HUES6 (cell line): Measurements from ENCODE around the gene PHKG1.
"Not testable (repeated sequence)": the region's sequence is repeated elsewhere in the genome, so short reads cannot be mapped to it uniquely, and the experiment has no call there.

Source experiments
- H3K27ac ChIP-seq: 2 replicates; pipeline ENCODE4 v1.7.0; 2013; ENCODE audit warnings: low read depth, mild to moderate bottlenecking, low read length, inconsistent platforms
- H3K27me3 ChIP-seq: 2 replicates; pipeline ENCODE4 v1.6.1; 2013; ENCODE audit warnings: low read length; ENCODE audit not compliant: control insufficient read depth, insufficient read depth
- H3K36me3 ChIP-seq: 2 replicates; pipeline ENCODE4 v1.6.1; 2013; ENCODE audit warnings: low read length; ENCODE audit not compliant: control insufficient read depth, insufficient read depth
- H3K4me1 ChIP-seq: 2 replicates; pipeline ENCODE4 v1.6.1; 2013; ENCODE audit warnings: low read length; ENCODE audit not compliant: control insufficient read depth, insufficient read depth
- H3K4me3 ChIP-seq: 2 replicates; pipeline ENCODE4 v1.5.1; 2013; ENCODE audit warnings: low read depth, low read length
- H3K9ac ChIP-seq: one replicate; pipeline ENCODE4 v1.6.1; 2013; ENCODE audit warnings: mild to moderate bottlenecking, low read length
- H3K9me3 ChIP-seq: 2 replicates; pipeline ENCODE4 v1.6.1; 2013; ENCODE audit warnings: low read depth, low read length; ENCODE audit not compliant: control insufficient read depth, insufficient read depth

The PHKG1 gene

GRCh38 chr7:56092789-56093531 is at the start of gene PHKG1:
TSS of gene PHKG1 (minus strand) at chr7:56092952. CDS start at chr7:56088941, 4,011 bp downstream.
- Histone ChIP-seq H3K36me3 (no peaks in the 10 kb centered on the region), H3K9me3 (no peaks in the 10 kb centered on the region; the same call in 1 of the 2 replicates), H3K4me1 (no peaks in the 10 kb centered on the region), H3K27ac (no peak within 1 kb of the TSS), H3K9ac (no peak within 1 kb of the TSS), H3K4me3 (no peak within 1 kb of the TSS), H3K27me3 (no peaks in the 10 kb centered on the region)

- H3K36me3 ChIP-seq, H3K27ac ChIP-seq, H3K27me3 ChIP-seq, H3K4me1 ChIP-seq, H3K9ac ChIP-seq, H3K4me3 ChIP-seq: not testable (repeated sequence)
- H3K9me3 ChIP-seq: peaks cover 27% of the 10 kb centered on the region; the same call in 1 of the 2 replicates
Observed at GRCh38 chr7:56131062-56131461, 38.3 kb upstream of the PHKG1 start.

- Histone ChIP-seq H3K4me3 (no peak overlapping the region), H3K4me1 (no peaks in the 10 kb centered on the region), H3K9ac (no peak overlapping the region), H3K27ac (no peak overlapping the region), H3K36me3 (no peaks in the 10 kb centered on the region), H3K27me3 (no peaks in the 10 kb centered on the region), H3K9me3 (peaks cover 33% of the 10 kb centered on the region; the same call in 1 of the 2 replicates)
Observed at GRCh38 chr7:56127241-56127975, 34.7 kb upstream of the PHKG1 start.

- Histone ChIP-seq H3K27me3 (no peaks in the 10 kb centered on the region), H3K9me3 (peaks cover 40% of the 10 kb centered on the region; the same call in 1 of the 2 replicates), H3K4me1 (no peaks in the 10 kb centered on the region), H3K36me3 (no peaks in the 10 kb centered on the region), H3K4me3 (no peak overlapping the region), H3K9ac (no peak overlapping the region), H3K27ac (no peak overlapping the region)
Observed at GRCh38 chr7:56125831-56126230, 33.1 kb upstream of the PHKG1 start.

- no peak overlapping the region for H3K9ac ChIP-seq
- H3K4me1 ChIP-seq: no peaks in the 10 kb centered on the region
- no peak overlapping the region for H3K4me3 ChIP-seq
- no peaks in the 10 kb centered on the region for H3K27me3 ChIP-seq
- H3K9me3 ChIP-seq: peaks cover 42% of the 10 kb centered on the region; the same call in 1 of the 2 replicates
- no peak overlapping the region for H3K27ac ChIP-seq
- no peaks in the 10 kb centered on the region for H3K36me3 ChIP-seq
Observed at GRCh38 chr7:56124981-56125380, 32.2 kb upstream of the PHKG1 start.

GRCh38 chr7:56121440-56121839 is 28.7 kb upstream of the PHKG1 start:
- Histone ChIP-seq H3K9ac (no peak overlapping the region), H3K36me3 (no peaks in the 10 kb centered on the region), H3K9me3 (peaks cover 59% of the 10 kb centered on the region; the same call in 1 of the 2 replicates), H3K27me3 (no peaks in the 10 kb centered on the region; the same call in 1 of the 2 replicates), H3K27ac (no peak overlapping the region), H3K4me1 (no peaks in the 10 kb centered on the region), H3K4me3 (no peak overlapping the region)

- no peaks in the 10 kb centered on the region for H3K4me1 ChIP-seq
- no peak within 1 kb of the TSS for H3K9ac ChIP-seq
- peaks cover 30% of the 10 kb centered on the region; the same call in 1 of the 2 replicates for H3K9me3 ChIP-seq
- no peaks in the 10 kb centered on the region; the same call in 1 of the 2 replicates for H3K27me3 ChIP-seq
- no peak within 1 kb of the TSS for H3K4me3 ChIP-seq
- H3K36me3 ChIP-seq: no peaks in the 10 kb centered on the region
- no peak within 1 kb of the TSS for H3K27ac ChIP-seq
Observed at GRCh38 chr7:56115852-56116538, 23.2 kb upstream of the PHKG1 start, which contains the start of gene NUPR2. TSS of gene NUPR2 (minus strand) at chr7:56116417. CDS start at chr7:56116314, 103 bp downstream.

GRCh38 chr7:56112244-56112643 is 19.5 kb upstream of the PHKG1 start:
- not testable (repeated sequence) for H3K4me3 ChIP-seq, H3K9ac ChIP-seq, H3K36me3 ChIP-seq

GRCh38 chr7:56110611-56111010 is 17.9 kb upstream of the PHKG1 start:
- no peak overlapping the region for H3K9ac ChIP-seq
- H3K4me3 ChIP-seq: no peak overlapping the region
- peaks cover 6% of the 10 kb centered on the region; the same call in 1 of the 2 replicates for H3K9me3 ChIP-seq
- H3K27me3 ChIP-seq: no peaks in the 10 kb centered on the region
- H3K27ac ChIP-seq: no peak overlapping the region
- no peaks in the 10 kb centered on the region for H3K4me1 ChIP-seq
- H3K36me3 ChIP-seq: no peaks in the 10 kb centered on the region

More at GRCh38 chr7:56112244-56112643, 19.5 kb upstream of the PHKG1 start:
- H3K4me1 ChIP-seq, H3K27ac ChIP-seq, H3K27me3 ChIP-seq: not testable (repeated sequence)
- H3K9me3 ChIP-seq: peaks cover 20% of the 10 kb centered on the region; the same call in 1 of the 2 replicates

GRCh38 chr7:56107954-56108258 is 15.2 kb upstream of the PHKG1 start:
- Histone ChIP-seq H3K4me1 (no peaks in the 10 kb centered on the region), H3K36me3 (peaks cover 12% of the 10 kb centered on the region), H3K27ac (no peak overlapping the region), H3K9ac (no peak overlapping the region), H3K9me3 (peaks cover 6% of the 10 kb centered on the region; the same call in 1 of the 2 replicates), H3K4me3 (no peak overlapping the region), H3K27me3 (no peaks in the 10 kb centered on the region)
